Brain microvascular endothelial cell (primary cell): ENCODE data around the gene CHST3.

Experiments
- DNase-seq: peaks from one replicate; pipeline ENCODE4 v3.0.0-alpha.2; 2020
- H3K27ac ChIP-seq: fragments of 250-450 bp; sonication (Bioruptor Pico); 2 replicates; pipeline ENCODE4 v1.5.1; 2020; ENCODE audit warnings: mild to moderate bottlenecking, moderate library complexity
- H3K27me3 ChIP-seq: fragments of 250-450 bp; sonication (Bioruptor Pico); replicated peaks from 2 replicates; pipeline ENCODE4 v1.5.1; 2020; ENCODE audit warnings: mild to moderate bottlenecking
- H3K36me3 ChIP-seq: fragments of 250-450 bp; sonication (Bioruptor Pico); replicated peaks from 2 replicates; pipeline ENCODE4 v1.5.1; 2020; ENCODE audit warnings: mild to moderate bottlenecking
- H3K4me3 ChIP-seq: 2 replicates; pipeline ENCODE4 v1.5.1; 2011; ENCODE audit warnings: low read depth, mild to moderate bottlenecking, control low read depth, low read length, moderate library complexity
- CTCF ChIP-seq: IDR thresholded peaks from 2 replicates; pipeline ENCODE4 v1.5.1; 2011; ENCODE audit warnings: low read depth, mild to moderate bottlenecking, moderate library complexity, low read length, control low read depth, inconsistent platforms; ENCODE audit errors: missing control alignments
- in situ Hi-C: cut with HindIII; loops from 2 replicates; pipeline ENCODE4 v1.10.0; 2017; ENCODE audit warnings: low sequenced_read_pairs, low pct_ligation_motif_present

Gene CHST3

GRCh38 chr10:72002354-72003295 lies 38.4 kb downstream of the CHST3 start:
- Histone ChIP-seq H3K27me3 (no peaks in the 10 kb centered on the region), H3K4me3 (no peak overlapping the region), H3K27ac (no peak overlapping the region), H3K36me3 (peaks cover 3% of the 10 kb centered on the region)
- DNase-seq, result no peak
- in situ Hi-C loops, result no loop called here
- no peak for TF ChIP-seq CTCF

GRCh38 chr10:72006026-72006425 lies 41.8 kb downstream of the CHST3 start:
- Histone ChIP-seq H3K27ac (no peak overlapping the region), H3K4me3 (no peak overlapping the region), H3K27me3 (no peaks in the 10 kb centered on the region), H3K36me3 (peaks cover 14% of the 10 kb centered on the region)
- no peak for TF ChIP-seq CTCF
- in situ Hi-C loops, result no loop called here
- no peak for DNase-seq

GRCh38 chr10:72007246-72007892 lies 43.2 kb downstream of the CHST3 start:
- no peak for DNase-seq
- Histone ChIP-seq H3K27ac (no peak overlapping the region), H3K4me3 (no peak overlapping the region), H3K27me3 (no peaks in the 10 kb centered on the region), H3K36me3 (peaks cover 14% of the 10 kb centered on the region)
- in situ Hi-C loops, result no loop called here
- TF ChIP-seq CTCF, result no peak

- Histone ChIP-seq H3K4me3 (no peak overlapping the region), H3K27ac (peak overlapping the region; percentile 86), H3K27me3 (no peaks in the 10 kb centered on the region), H3K36me3 (peaks cover 14% of the 10 kb centered on the region)
- no peak for DNase-seq
- TF ChIP-seq CTCF, result no peak
- in situ Hi-C loops, result no loop called here
These were observed 44.1 kb downstream of the CHST3 start for GRCh38 chr10:72008096-72008981.

- H3K4me3 ChIP-seq, result no peak overlapping the region
- no peak for DNase-seq
- no peaks in the 10 kb centered on the region for H3K27me3 ChIP-seq
- peak overlapping the region; percentile 86 for H3K27ac ChIP-seq
- in situ Hi-C loops, result no loop called here
- peaks cover 14% of the 10 kb centered on the region for H3K36me3 ChIP-seq
- TF ChIP-seq CTCF, result no peak
These were observed 44.8 kb downstream of the CHST3 start for GRCh38 chr10:72009051-72009424.
